GM21786 (cell line): ENCODE results near the gene RAI14.
"Not testable (repeated sequence)": the region's sequence is repeated elsewhere in the genome, so short reads cannot be mapped to it uniquely, and the experiment has no call there.

Experiments
- ATAC-seq: cut with Tn5 transposase; IDR thresholded peaks from one replicate; pipeline ENCODE4 v1.9.1; 2021; ENCODE audit not compliant: unreplicated experiment

The RAI14 gene

DNA sequence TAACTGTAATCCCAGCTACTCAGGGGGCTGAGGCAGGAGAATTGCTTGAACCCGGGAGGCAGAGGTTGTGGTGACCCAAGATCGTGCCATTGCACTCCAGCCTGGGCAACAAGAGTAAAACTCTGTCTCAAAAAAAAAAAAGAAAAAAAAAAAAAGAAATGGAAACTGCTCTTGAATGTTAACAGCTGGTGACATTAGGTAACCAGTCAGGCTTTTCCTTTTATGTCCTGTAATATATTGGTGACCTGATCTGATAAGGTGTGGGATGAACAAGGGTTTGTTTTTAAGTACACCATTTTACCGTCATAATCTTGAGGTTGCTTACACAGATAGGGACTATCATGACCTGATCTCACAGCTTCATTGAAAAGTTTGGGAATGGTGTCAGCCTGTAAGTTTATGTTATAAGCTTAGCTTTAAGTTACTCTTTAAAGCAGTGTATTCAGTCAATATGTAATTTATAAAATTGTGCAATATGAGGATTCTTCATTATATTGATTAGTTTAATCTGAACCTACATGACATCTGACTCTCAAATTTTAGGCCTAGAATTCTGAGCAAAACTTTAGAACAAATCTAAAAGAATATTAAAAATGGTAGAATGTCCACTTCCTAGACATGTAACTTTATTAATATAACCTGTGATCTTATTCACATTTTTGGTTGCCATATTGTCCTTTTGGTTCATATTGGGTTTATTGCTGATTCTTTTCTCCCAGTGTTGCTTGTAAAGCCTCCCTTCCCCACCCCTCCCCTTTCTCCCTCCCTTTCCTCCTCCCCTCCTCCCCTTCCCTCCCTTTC is 41.4 kb downstream of the RAI14 start:
- no peak for ATAC-seq

DNA sequence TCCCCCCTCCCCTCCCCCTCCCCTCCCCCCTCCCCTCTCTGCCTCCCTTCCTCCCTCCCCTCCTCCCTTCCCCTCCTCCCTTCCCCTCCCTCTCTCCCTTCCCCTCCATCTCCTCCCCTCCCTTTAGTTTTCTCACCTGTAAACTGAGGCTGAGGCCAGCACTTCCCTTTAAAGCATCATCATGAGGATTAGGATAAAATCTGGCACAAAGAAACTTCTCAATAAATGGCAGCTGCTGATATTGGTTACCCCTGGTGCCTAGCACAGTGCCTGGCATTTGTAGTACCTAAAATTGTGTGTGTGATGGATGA is 41.9 kb downstream of the RAI14 start:
- ATAC-seq: no peak

DNA sequence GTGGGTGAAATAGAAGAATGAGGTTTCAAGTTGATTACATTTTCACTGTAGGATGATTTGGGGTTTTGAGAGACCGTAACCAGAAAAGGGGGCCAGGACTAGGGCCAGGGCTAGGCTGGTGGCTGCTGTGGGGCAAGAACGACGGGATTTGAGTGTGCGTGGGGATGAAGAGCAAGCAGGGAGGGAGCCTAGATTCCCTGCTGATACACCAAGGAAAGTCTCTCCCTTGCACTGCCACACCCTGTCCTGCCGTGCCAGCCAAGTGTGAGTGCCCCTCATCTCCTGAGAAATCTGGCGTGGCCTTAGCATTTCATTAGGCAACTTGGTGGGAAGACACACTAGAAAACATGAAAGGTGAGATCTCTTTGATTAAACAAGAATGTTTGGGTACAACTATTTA is 42.6 kb downstream of the RAI14 start:
- ATAC-seq: no peak

DNA sequence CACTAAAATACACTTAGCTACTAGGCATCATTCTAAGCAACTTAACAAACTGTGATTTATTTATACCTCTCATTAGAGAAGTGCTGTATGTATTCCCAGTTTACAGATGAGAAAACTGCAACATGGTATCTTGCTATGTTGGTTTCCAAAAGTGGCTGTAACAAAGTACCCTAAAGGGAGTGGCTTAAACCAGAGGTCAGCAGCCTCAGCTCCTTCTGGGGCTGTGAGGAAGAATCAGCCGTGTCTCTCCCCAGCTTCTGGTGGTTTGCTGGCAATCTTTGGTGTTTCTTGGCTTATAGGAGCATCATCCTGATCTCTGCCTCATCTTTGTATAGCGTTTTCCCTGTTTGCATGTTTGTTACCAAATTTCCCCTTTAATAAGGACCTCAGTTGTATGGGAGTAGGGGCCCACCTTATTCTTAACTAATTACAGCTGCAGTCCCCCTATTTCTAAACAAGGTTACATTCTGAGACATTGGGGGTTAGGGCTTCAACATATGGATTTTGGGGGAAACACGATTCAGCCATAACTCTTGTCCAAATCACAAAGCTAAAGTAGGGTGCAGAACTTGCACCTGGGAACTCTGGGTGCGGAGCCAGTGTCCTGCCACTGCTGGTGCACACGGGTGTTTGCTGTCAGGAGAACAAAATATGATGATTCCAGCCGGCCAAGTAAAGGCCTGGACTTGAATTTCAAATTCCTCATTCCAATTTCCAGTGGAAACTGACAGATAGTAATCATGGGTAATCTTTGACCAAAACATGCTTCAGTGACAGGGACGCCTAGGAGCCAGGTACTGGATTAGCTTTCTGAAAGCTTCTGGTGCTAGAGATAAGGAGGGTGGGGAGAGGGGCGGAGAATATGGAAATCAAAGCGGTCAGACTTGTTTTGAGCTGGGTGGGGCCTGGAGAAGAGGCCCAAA is 43.3 kb downstream of the RAI14 start:
- no peak for ATAC-seq

DNA sequence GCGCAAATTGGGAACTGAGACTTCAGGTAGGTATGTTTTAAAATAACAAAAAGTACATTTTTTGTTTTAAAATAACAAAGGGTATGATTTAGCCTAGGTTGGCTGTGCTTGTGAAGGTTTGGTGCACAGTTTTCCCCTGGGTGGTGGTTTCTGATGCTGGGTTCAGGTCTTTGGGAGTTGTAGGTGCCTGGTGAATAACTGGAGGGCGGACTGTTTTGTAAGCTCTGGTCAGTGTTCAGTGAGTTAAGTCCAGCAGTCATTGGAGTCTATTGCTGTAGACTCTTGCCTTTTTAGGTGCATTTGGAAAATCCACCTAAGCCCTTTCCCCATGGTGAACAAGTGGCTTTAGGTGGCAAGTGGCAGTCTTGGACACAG is 43.9 kb downstream of the RAI14 start:
- ATAC-seq: no peak

DNA sequence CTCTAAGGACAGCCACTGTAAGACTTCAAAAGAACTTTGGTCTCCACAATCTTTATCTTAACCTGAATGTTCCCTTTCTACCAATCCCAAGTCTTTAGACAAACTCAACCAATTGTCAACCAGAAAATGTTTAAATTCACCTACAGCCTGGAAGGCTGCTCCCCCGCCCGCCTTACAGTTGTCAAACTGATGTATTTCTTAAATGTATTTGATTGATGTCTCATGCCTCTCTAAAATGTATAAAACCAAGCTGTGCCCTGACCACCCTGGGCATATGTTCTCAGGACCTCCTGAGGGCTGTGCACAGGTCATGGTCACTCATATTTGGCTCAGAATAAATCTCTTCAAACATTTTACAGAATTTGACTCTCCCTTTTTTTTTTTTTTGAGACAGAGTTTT is 45.3 kb downstream of the RAI14 start:
- not testable (repeated sequence) for ATAC-seq

DNA sequence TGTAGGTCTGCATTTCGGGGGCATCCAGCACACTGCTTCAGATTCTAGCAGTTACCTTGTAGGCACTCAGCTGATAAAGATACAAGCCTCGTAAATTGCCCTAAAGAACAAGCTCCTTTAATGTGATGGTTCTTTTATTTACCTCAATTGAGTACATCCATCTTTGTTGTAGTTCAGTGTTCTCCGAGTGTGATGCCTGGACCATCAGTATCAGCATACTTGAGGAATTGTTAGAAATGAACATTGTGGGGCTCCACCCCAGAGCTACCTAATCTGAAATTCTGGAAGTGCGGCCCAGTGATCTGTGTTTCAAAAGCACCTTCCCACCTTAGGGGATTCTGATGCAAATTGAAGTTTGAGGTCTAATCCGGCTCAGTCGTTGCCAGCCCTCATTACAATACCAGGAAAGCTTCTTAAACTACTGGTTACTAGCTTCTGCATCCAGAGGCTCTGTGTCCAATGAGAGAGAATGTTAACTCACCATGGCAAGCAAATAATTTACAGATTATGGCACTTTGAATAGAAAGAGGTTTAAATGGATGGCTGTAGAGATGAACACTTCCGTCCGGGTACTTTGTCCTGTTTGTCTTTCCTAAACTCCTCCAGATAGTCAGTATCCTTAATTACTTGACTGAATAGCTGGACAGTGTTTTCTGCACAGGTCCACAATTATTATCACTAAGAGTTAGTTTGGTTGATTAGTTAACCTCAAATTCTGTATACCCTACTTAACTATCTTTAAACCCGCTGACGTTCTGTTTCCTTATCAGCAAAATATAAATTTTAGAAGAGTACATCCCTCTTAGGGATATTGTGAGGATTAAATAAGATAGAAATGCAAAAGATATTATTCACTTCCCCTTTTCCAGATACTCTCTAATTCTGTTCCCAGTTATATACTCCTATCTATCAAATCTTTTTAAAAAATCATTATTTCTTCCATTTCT is 47.9 kb downstream of the RAI14 start:
- no peak for ATAC-seq

DNA sequence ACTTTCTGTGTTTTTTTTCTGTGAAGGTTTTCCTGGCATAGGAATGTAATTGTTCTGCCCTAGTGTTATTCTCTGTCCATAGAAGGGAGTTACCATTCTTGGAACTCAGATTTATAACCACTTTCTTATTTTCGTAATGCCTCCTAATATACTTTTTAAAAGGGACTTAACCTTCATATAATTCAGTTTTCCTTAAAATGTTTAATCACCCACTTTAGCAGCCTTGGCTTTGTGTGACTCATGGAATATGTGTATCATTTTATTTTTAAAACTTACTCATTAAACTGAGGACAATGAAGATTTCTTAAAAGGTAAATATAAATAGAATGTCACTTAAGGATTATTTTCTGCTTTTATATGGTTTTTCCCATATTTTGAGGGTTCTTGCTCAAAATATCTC is 50.0 kb downstream of the RAI14 start:
- no peak for ATAC-seq

DNA sequence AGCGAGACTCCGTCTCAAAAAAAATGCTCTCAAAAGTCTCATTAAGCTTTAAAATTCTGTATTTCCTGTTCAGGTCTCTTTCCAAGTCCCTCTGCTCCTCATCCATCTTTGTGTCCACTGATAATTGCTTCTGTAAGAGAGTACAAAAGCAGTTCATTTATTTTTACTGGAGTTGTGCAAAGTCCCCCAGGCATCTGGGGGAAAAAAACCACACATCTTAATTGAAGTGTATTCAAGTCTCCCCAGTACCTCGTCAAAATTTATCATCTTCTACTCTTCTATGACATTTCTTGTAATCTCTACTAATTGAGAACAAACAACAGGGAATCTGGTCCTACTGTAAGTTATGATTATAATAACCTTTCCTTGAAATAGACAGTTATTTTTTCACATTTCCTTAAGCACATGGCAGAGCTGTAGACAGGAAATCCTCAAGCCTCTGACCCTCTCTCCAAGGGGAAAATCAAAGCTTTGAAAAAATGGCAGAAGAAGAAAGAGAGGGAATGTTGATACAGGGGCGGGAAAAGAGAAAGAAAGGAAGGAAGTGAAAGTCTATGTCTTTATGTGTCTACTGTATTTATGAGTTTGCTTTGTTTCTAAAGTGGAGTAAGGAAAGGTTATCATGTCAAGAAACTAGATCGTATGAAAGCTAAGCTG is 51.5 kb downstream of the RAI14 start:
- ATAC-seq: no peak

DNA sequence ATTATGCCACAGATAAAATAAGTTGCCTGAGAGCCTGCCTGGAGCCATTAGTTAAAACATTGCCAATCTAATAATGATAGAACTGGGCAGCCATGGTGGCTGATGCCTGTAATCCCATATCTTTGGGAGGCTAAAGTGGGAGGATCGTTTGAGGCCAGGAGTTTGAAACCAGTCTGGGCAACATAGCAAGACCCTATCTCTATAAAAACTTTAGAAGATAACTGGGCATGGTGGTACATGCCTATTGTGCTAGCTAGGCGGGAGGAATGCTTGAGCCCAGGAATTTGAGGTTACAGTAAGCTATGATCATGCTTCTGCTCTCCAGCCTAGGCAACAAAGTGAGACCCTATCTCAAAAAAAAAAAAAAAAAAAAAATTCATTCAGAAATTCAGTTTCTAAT is 52.6 kb downstream of the RAI14 start:
- ATAC-seq: no peak

DNA sequence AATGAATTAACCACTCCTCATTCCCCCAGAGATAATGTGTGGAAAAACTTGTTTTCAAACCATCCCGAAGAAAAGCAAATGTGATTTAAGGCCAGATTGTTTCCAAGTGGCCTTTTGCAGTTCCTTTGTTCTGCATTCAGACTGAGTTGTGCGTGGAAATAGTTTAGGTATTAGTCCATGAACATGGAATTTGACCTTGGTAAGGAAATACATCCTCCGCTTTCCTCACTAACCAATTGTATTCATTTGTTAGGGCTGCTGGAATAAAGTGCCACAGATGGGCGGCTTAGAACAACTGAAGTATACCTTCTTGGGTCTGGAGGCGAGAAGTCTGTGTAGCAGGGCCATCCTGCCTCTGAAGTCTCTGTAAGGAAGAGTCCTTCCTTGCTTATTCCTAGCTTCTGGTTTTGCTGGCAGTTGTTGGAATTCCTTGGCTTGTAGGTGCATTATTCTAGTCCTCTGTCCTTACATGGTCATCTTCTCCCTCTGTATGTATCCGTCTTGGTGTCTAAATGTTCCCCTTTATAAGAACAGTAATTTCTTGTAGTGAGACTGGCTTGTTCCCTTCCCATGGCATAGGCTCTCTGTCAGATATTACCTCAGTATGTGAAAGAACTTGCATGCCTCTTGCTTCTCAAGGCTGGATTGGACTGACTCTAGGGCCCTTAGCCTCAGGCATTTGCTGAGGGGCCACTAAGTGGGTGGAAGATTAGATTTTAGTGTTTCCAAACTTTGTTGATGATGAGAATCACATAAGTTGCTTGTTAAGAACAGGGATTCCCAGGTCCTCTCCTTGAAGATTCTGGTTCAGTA is 53.9 kb downstream of the RAI14 start:
- no peak for ATAC-seq

DNA sequence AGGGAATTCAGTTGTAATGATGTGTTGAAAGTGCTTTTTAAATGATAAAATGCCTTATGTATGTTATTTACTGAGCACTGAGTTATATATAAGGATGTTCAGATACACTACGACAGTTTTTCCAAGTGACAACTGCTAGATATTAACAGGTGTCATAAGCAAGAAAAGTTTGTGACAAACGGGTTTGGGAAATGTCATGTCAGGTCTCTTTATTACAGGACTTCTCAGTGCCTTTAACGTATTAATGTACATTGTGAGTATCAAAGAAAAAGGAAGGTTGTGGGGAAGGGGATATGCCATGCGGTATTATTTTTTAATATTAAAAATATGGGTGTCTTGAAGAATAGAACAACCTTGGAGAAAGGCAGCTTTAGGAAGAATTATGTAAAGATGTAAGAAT is 56.4 kb downstream of the RAI14 start:
- ATAC-seq: no peak

DNA sequence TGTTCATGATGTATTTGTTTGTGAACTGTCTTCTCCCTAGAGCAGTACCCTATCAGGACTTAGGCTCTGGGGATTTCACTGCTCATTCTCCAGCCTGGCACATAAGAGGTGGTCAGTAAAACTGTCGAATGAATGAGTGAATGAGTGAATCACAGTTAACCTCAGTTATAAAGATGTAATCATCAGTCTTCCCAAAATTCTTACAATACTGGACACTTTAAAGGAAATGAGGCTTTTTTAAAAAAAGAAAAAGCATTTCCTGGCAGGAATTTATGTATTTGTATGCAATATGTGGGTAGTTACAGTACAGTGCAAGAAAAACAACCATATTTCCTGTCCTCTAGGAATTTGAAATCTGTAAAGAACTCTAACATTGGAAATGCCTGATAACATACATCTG is 59.6 kb downstream of the RAI14 start:
- ATAC-seq: no peak

DNA sequence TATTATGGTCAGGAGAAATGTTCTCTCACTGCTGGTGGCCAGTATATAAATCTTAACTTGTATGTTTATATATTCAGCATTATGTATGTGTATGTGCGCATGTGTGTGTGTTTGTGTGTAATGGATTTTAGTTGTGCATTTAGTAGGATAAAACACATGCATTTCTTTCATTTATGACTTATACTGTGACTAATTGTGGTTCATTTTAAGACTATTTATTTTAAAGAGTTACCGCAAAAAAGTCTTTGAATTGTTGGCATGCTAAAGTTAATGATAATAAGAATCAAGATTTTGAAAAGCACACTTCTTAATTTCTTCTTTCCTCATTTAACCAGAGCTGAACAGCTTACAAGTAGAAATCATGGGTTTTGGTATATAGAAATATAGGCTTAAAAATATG is 60.9 kb downstream of the RAI14 start:
- ATAC-seq: no peak

DNA sequence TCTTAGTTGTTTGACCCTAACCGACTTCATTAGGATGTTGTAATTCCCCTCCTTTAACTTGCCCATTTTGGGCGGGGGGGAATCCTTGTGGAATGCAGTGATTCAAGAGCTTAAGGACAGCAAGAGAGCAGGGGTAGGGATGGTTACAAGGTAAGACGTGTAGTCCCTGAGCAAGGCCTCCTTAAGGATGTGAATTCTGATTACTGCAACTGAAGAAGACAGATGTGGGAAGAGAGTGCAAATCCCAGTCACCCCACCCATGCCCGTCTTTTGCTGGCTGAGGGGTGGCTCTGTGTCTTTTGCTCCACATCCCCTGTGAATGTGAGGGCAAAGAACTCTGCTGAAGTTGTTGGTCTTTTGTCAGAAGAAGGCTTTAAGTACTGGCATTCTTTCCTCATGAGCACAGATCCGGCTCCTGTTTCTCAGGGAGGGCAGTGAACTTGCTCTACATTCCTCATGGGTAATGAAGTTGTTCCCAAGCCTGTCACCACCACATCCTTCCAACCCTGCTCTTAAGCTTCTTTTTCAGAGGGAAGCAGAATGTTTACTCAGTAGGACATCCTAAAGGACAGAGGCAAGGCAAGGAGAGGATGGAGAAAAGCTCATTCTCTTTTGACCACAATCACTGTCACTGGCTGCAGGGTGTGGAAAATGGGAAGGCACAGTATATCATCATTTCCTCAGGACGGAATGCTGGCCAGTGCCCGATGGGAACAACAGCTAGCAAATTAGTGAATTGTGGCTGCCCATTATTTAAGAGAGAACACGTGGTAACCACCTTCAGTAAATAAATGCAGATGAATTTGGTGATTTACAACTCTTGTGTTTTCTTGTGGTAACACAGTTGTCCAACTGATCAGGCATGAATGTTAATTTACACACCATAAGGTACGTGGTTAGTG is 61.5 kb downstream of the RAI14 start:
- no peak for ATAC-seq

DNA sequence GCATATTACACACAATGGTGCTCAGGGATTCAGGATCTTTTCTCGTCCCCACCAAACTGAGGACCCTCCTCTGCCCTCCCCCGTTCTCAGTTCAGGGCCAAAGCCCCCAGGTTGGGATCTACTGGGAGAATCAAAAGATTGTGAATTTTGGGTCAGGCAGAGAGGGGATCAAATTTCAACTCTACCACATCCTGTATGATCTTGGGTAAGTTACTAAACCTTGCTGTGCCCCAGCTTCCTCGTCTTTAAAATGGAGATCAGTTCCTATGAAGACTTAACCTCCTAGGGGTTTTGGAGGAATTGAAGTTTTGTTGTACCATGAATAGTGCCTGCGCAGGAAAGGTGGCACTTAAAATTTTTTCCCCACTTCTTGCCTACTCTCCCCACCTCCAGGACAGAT is 62.4 kb downstream of the RAI14 start:
- no peak for ATAC-seq

DNA sequence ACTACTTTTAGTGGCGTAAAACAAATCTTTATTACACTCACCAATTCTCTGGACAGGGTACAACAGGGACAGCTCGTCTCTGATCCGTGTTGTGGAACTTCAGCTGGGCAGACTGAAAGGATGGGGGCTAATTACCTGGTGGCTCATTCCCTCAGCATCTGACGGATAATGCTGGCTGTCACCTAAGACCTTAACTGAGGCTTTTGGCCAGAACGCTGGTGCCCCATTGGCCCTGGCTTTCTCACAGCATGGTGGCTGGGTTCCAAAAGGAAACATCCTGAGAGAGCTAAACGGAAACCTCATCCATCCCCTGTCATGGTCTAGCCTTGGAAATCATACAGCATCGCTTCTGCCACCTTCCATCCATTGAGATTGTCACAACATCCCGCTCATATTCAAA is 62.9 kb downstream of the RAI14 start:
- no peak for ATAC-seq

DNA sequence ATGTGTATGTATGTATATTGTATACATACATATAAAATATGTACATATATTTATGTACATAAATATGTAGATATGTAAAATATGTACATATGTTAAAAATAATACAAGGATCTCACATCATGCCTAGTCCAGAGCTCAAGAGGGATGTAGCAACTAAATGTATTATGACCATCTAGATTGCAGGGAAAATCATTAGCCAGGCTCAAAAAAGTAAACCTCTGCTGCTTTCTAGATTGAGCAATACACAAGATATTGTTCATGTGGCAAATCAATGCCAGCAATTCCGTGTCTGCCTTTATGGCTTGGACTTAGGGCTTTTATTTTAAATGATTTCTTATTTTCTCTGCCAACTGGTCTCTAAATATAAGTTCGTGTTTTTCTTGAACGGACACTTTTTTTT is 65.2 kb downstream of the RAI14 start:
- no peak for ATAC-seq

DNA sequence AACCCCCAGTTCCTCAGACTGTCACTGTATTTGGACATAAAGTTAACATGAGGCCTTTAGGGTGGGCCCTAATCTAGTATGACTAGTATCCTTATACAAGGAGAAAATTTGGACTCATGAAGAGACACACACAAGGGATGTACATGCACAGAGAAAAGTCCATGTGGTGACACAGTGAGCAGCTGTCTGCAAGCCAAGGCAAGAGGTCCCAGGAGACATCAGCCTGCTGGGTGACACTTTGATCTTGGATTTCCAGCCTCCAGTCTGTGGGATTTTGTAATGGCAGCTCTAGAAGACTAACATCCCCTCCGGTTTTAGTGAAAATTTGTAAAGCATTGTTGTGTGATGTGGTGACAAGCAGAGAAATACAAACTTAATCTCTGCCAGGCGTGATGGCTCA is 66.1 kb downstream of the RAI14 start:
- ATAC-seq: no peak
